SK-MEL-5 (cell line): ENCODE measurements around the gene NGEF. TPM values are rescaled to one million over a fixed set of nuclear protein-coding genes. Genes with fewer than 3 reads are reported as not detected.
"Not testable (repeated sequence)": the region's sequence is repeated elsewhere in the genome, so short reads cannot be mapped to it uniquely, and the experiment has no call there.

ENCODE experiments used
- DNase-seq: peaks from one replicate; pipeline ENCODE4 v3.0.0-alpha.2; 2016; ENCODE audit warnings: low read depth, low spot score
- in situ Hi-C: cut with HindIII; loops from 2 replicates; pipeline ENCODE4 v1.10.0; 2016; ENCODE audit warnings: low sequenced_read_pairs, high pct_unique_total_duplicates, low pct_unique_long_range_greater_than_20kb
- total RNA-seq: library from RNA; depleted of rRNA; stranded (reverse); fragments of >200 nt; shearing (Covaris generic); gene quantifications from 2 replicates; pipeline ENCODE4 v1.2.3, GENCODE V29; 2014

NGEF gene
- total RNA-seq, 1 experiment from 2014 or later = not detected

- in situ Hi-C loops = no loop called here
- no peak for DNase-seq
Observed at GRCh38 chr2:232927032-232927792, 85.8 kb downstream of the NGEF start.

- no peak for DNase-seq
- in situ Hi-C loops = no loop called here
Observed at GRCh38 chr2:232926431-232926939, 86.6 kb downstream of the NGEF start.

- no peak for DNase-seq
- in situ Hi-C loops = no loop called here
Observed at GRCh38 chr2:232925821-232926156, 87.3 kb downstream of the NGEF start.

- in situ Hi-C loops = no loop called here
- DNase-seq = no peak
Observed at GRCh38 chr2:232925153-232925820, 87.8 kb downstream of the NGEF start.

- in situ Hi-C loops = no loop called here
Observed at GRCh38 chr2:232924433-232924832, 88.6 kb downstream of the NGEF start.

GRCh38 chr2:232920760-232921159 lies 92.3 kb downstream of the NGEF start:
- in situ Hi-C loops = no loop called here
- DNase-seq = no peak

More at GRCh38 chr2:232924433-232924832, 88.6 kb downstream of the NGEF start:
- DNase-seq = no peak

GRCh38 chr2:232920055-232920454 lies 93.0 kb downstream of the NGEF start:
- in situ Hi-C loops = no loop called here
- no peak for DNase-seq

GRCh38 chr2:232919141-232919540 lies 93.9 kb downstream of the NGEF start:
- in situ Hi-C loops = no loop called here

GRCh38 chr2:232913903-232914302 lies 99.2 kb downstream of the NGEF start:
- no peak for DNase-seq
- in situ Hi-C loops = no loop called here

More at GRCh38 chr2:232919141-232919540, 93.9 kb downstream of the NGEF start:
- no peak for DNase-seq

- DNase-seq = no peak
- in situ Hi-C loops = no loop called here
Observed at GRCh38 chr2:232911712-232912277, 101.3 kb downstream of the NGEF start.

- no peak for DNase-seq
- in situ Hi-C loops = no loop called here
Observed at GRCh38 chr2:232910376-232910775, 102.7 kb downstream of the NGEF start.

GRCh38 chr2:232908695-232909094 lies 104.4 kb downstream of the NGEF start:
- in situ Hi-C loops = no loop called here
- no peak for DNase-seq

GRCh38 chr2:232907718-232908085 lies 105.4 kb downstream of the NGEF start:
- DNase-seq, in situ Hi-C loops: not testable (repeated sequence)

- in situ Hi-C loops, DNase-seq: not testable (repeated sequence)
Observed at GRCh38 chr2:232906867-232907717, 106.0 kb downstream of the NGEF start.

GRCh38 chr2:232903989-232904388 lies 109.1 kb downstream of the NGEF start:
- no peak for DNase-seq
- in situ Hi-C loops = no loop called here

- in situ Hi-C loops = no loop called here
- DNase-seq = no peak
Observed at GRCh38 chr2:232901736-232902578, 111.1 kb downstream of the NGEF start.
